Breast epithelium (tissue), 4 donors: ENCODE measurements around the gene RFNG. TPM values are rescaled to one million over a fixed set of nuclear protein-coding genes. Genes with fewer than 3 reads are reported as not detected.

Experiments used
- DNase-seq, 2 donors: peaks; one replicate each; pipeline ENCODE4 v3.0.0-alpha.2; 2019; ENCODE audit warnings: low spot score in 2 of 2
- H3K27ac ChIP-seq, 2 donors: fragments of 200-600 bp; sonication (generic) in 1 of 2; one replicate each; pipeline ENCODE4 v1.5.1; 2016 to 2019; ENCODE audit warnings: mild to moderate bottlenecking in 1 of 2
- H3K27me3 ChIP-seq, 2 donors: fragments of 200-600 bp; sonication (generic) in 1 of 2; one replicate each; pipeline versions ENCODE4 v1.5.1 to v1.6.0; 2017 to 2019; ENCODE audit warnings: control low read depth in 1 of 2, mild to moderate bottlenecking in 1 of 2
- H3K36me3 ChIP-seq: fragments of 200-600 bp; one replicate; pipeline ENCODE4 v1.5.1; 2019
- H3K4me1 ChIP-seq, 2 donors: fragments of 200-600 bp; sonication (generic); one replicate each; pipeline ENCODE4 v1.5.1; 2016 to 2019; ENCODE audit warnings: control low read depth in 1 of 2
- H3K4me3 ChIP-seq, 3 donors: fragments of 200-600 bp; sonication (generic); 1 replicate in 2 of 3; 2 replicates in 1 of 3; pipeline ENCODE4 v1.5.1; 2016 to 2019; ENCODE audit warnings: mild to moderate bottlenecking in 3 of 3, moderate library complexity in 2 of 3
- H3K9me3 ChIP-seq, 2 donors: fragments of 200-600 bp; sonication (generic) in 1 of 2; one replicate each; pipeline ENCODE4 v1.5.1; 2016 to 2019; ENCODE audit warnings: control low read depth in 1 of 2
- CTCF ChIP-seq, 3 donors: fragments of 450-650 bp; IDR thresholded peaks; one replicate each; pipeline ENCODE4 v1.5.1; 2016 to 2017; ENCODE audit warnings: antibody characterized with exemption in 3 of 3, mild to moderate bottlenecking in 3 of 3, moderate library complexity in 3 of 3
- POLR2A ChIP-seq: fragments of 450-650 bp; IDR thresholded peaks from one replicate; pipeline ENCODE4 v1.6.1; 2016; ENCODE audit warnings: antibody characterized with exemption, mild to moderate bottlenecking, moderate library complexity
- POLR2AphosphoS5 ChIP-seq, 3 donors: sonication (generic); formaldehyde crosslinking; IDR thresholded peaks; one replicate each; pipeline ENCODE4 v1.6.1; 2017; ENCODE audit warnings: antibody characterized with exemption in 3 of 3
- intact Hi-C: fragments of 100-400 bp; cut with DNase I; formaldehyde crosslinking; loops from one replicate; pipeline ENCODE4 v1.15.1; 2023; ENCODE audit warnings: low total_unique reads
- total RNA-seq, 3 donors: library from RNA; depleted of rRNA; stranded (reverse); fragments of >200 nt; gene quantifications; one replicate each; pipeline ENCODE4 v1.1.0, GENCODE V29; 2016

The RFNG gene
- total RNA-seq, 3 donors from 2014 or later: 30.5 to 49.4 (median 31.8) TPM

GRCh38 chr17:82024859-82025258, 26.8 kb downstream of the RFNG start:
- no peak overlapping the region for H3K4me3 ChIP-seq
- H3K4me1 ChIP-seq: peaks cover 6 to 22% of the 10 kb centered on the region in 2 donors
- no peaks in the 10 kb centered on the region for H3K36me3 ChIP-seq
- TF ChIP-seq CTCF (IDR thresholded peaks at IDR 0.05) (no peak), POLR2A (no peak), POLR2AphosphoS5 (IDR thresholded peaks at IDR 0.05) (no peak)
- DNase-seq: no peak
- H3K27ac ChIP-seq: no peak overlapping the region
- no peaks in the 10 kb centered on the region for H3K9me3 ChIP-seq
- intact Hi-C loops: no loop called here
- no peaks in the 10 kb centered on the region for H3K27me3 ChIP-seq

GRCh38 chr17:82023447-82024241, 28.0 kb downstream of the RFNG start:
- Histone ChIP-seq H3K4me1 (peaks cover 6 to 22% of the 10 kb centered on the region in 2 donors), H3K27me3 (no peaks in the 10 kb centered on the region), H3K27ac (no peak overlapping the region), H3K9me3 (no peaks in the 10 kb centered on the region), H3K36me3 (no peaks in the 10 kb centered on the region), H3K4me3 (peak overlapping the region; percentile 69 to 90 (median 88))
- TF ChIP-seq CTCF (IDR thresholded peaks at IDR 0.05) (no peak), POLR2A (no peak), POLR2AphosphoS5 (IDR thresholded peaks at IDR 0.05) (no peak)
- DNase-seq: no peak
- intact Hi-C loops: loop anchor here (2.0 kb wide), 1 partner anchor 61 kb away; no protein-coding TSS in a partner anchor

- intact Hi-C loops: loop anchor here (2.0 kb wide), 1 partner anchor 60 kb away; no protein-coding TSS in a partner anchor
- Histone ChIP-seq H3K4me1 (peaks cover 6 to 22% of the 10 kb centered on the region in 2 donors), H3K27ac (peak within 1 kb of the TSS; percentile 54 to 78), H3K36me3 (no peaks in the 10 kb centered on the region), H3K9me3 (no peaks in the 10 kb centered on the region), H3K27me3 (no peaks in the 10 kb centered on the region), H3K4me3 (peak within 1 kb of the TSS; percentile 85 to 90 (median 88))
- no peak for TF ChIP-seq CTCF (IDR thresholded peaks at IDR 0.05)
- peak in 1 of 3 donors; percentile 55 for TF ChIP-seq POLR2AphosphoS5 (IDR thresholded peaks at IDR 0.05)
- DNase-seq: peak; percentile 100
Measured at GRCh38 chr17:82022981-82023446, 28.6 kb downstream of the RFNG start, which contains the start of gene LRRC45. LRRC45 (plus strand) TSS chr17:82023305; CDS start chr17:82023644, 339 bp downstream.

- H3K27ac ChIP-seq: peak within 1 kb of the TSS; percentile 54 to 78
- no peak for DNase-seq
Measured at GRCh38 chr17:82022310-82022980, 29.2 kb downstream of the RFNG start, which contains the start of gene CENPX. CENPX (minus strand) TSS chr17:82022878; CDS start chr17:82022861, 17 bp downstream.

More at GRCh38 chr17:82022310-82022980, 29.2 kb downstream of the RFNG start, which contains the start of gene CENPX:
- Histone ChIP-seq H3K27me3 (no peaks in the 10 kb centered on the region), H3K36me3 (no peaks in the 10 kb centered on the region), H3K4me1 (peaks cover 6 to 22% of the 10 kb centered on the region in 2 donors), H3K4me3 (peak within 1 kb of the TSS; percentile 85 to 90 (median 88)), H3K9me3 (no peaks in the 10 kb centered on the region)
- TF ChIP-seq POLR2A: no peak
- no peak for TF ChIP-seq POLR2AphosphoS5 (IDR thresholded peaks at IDR 0.05)
- TF ChIP-seq CTCF (IDR thresholded peaks at IDR 0.05): no peak
- intact Hi-C loops: loop anchor here (2.0 kb wide), 1 partner anchor 60 kb away; no protein-coding TSS in a partner anchor
